GM18517 (cell line): ENCODE results near the gene TMEM168.
"Not testable (repeated sequence)": the region's sequence is repeated elsewhere in the genome, so short reads cannot be mapped to it uniquely, and the experiment has no call there.

Experiments
- ATAC-seq: cut with Tn5 transposase; IDR thresholded peaks from one replicate; pipeline ENCODE4 v1.9.1; 2021; ENCODE audit warnings: mild to moderate bottlenecking, moderate library complexity; ENCODE audit not compliant: unreplicated experiment

Gene TMEM168

GRCh38 chr7:112782498-112782897 is 7.7 kb downstream of the TMEM168 start:
- peak; percentile 90 for ATAC-seq

DNA sequence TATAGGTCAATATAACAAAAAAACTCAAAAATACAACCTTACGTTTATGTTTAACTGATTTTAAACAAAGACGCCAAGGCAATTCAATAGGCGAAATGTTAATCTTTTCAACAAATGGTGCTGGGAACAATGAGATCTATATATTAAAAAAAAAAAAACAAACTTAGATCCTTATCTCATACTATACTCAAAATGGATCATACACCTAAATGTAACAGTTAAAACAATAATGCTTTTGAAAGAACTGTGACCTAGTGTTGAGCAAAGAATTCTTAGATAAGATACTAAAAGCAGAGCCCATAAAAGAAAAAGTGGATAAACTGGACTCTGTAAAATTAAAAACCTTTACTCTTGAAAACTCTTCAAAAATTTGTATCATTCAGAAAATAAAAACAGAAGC is 8.6 kb downstream of the TMEM168 start:
- ATAC-seq = no peak

DNA sequence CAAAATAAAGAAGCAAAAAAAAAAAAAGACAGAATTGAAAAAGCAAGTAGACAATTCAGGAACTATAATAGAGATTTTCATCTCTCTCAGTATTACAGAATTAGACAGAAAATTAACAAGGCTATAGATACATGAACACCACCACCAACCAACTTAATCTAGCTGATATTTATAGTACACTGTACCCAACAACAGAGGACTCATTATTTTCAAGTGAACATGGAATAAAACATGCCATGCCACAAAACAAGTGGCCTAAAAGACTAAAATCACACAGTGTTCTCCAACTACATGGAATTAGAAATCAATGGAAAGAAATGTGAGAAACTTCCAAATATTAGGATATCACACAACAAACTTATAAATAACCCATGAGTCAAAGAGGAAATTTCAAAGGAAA is 9.1 kb downstream of the TMEM168 start:
- ATAC-seq = no peak

- ATAC-seq = no peak
These were observed 10.5 kb downstream of the TMEM168 start for GRCh38 chr7:112779667-112780066.

DNA sequence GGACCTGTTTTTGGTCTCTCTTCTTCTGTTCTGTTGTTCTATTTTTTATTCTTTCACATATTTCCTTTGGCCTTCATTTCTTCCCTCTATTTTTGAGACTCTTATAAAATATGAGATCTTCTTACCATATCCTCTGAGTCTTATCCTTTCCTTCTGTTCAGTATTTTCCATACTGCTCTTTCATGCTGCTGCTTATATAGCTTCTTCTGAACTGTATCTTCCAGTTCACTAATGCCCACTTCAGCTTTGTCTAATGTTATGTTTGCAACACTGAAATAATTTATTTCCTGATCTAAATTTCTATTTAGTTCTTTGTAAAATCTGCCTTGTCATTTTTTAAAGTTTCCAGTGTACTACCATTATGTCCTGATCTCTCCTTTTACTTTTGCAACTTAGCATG is 12.8 kb downstream of the TMEM168 start:
- no peak for ATAC-seq

GRCh38 chr7:112771166-112771565 is 19.0 kb downstream of the TMEM168 start:
- ATAC-seq = no peak

- ATAC-seq = no peak
These were observed 20.1 kb downstream of the TMEM168 start for GRCh38 chr7:112770051-112770450.

GRCh38 chr7:112765105-112765504 is 25.1 kb downstream of the TMEM168 start:
- no peak for ATAC-seq

GRCh38 chr7:112763996-112764395 is 26.2 kb downstream of the TMEM168 start:
- ATAC-seq = no peak

GRCh38 chr7:112763298-112763697 is 26.9 kb downstream of the TMEM168 start:
- no peak for ATAC-seq

DNA sequence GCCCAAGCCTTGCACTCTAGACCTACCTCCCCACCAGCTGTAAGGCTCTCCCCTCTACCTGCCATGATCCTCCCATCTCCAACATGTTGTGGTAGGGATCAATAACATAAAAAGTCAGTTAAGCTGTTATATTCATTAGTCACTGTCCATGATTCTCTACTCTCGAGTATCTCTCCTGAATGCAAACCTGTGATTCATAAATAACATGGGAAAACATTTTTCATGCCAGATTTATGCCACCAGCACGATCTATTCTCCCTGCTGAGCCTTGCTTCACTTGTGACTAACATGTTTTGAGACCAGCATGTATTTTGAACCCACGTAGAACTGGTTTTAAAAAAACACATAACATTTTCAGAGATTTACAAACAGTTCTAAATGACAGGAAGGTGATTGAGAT is 30.3 kb downstream of the TMEM168 start:
- no peak for ATAC-seq

DNA sequence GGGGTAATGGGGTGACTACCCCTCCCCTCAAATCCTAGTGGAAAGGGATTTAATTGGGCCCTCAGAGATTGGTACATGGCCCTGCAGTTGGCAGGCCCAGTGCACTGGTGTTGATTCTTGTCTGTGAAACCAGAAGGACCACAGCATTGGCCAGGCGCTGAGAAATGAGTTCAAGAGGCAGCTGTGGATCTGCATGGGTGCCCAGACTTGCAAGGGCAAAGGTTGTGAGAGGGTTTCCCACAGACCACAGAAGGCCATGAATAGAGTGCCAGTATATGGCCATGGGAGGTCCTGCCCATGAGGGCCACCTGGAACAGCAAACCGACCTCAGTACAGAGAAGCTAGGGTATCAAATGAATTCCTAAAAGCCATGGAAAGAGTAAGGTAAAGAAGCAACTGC is 32.9 kb downstream of the TMEM168 start:
- no peak for ATAC-seq

- no peak for ATAC-seq
These were observed 36.9 kb downstream of the TMEM168 start for GRCh38 chr7:112753298-112753697.

- ATAC-seq = no peak
These were observed 37.6 kb downstream of the TMEM168 start for GRCh38 chr7:112752576-112752975.

DNA sequence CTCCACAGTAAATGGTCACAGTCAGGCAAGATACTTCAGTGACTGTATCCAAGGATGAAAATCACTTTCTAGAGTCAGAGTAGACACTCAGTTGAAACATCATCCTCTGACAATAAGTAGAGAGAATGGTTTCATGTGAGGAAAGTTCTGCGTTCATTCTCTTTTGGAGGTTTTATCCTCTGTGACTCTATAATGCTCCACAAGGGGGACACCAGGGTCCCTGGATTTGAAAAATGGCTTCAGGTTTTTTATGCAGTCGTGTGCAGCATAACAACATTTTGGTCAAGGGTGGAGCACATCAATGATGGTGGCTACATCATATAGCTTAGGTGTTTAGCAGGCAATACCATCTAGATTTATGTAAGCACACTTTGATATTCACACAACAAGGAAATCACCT is 40.4 kb downstream of the TMEM168 start:
- no peak for ATAC-seq

- no peak for ATAC-seq
These were observed 41.8 kb downstream of the TMEM168 start for GRCh38 chr7:112748381-112748780.

DNA sequence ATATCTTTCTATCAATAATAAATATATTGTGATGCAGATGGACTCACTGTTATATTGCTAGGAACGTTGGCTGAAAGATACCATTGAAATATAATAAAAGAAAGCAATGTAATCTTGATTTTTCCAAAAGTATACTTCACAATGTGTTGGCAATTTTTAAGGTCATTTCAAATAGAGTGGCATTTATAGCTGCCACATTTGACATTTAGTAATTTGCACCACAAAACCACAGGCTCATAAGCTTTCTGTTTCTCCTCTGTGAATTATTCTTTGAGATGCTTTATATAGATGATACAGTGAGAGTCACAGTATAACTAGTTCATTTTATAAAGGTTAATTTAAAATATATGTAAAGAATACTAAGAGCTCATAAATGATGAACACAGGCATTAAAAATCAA is 44.6 kb downstream of the TMEM168 start:
- no peak for ATAC-seq

GRCh38 chr7:112744818-112745217 is 45.4 kb downstream of the TMEM168 start:
- no peak for ATAC-seq

DNA sequence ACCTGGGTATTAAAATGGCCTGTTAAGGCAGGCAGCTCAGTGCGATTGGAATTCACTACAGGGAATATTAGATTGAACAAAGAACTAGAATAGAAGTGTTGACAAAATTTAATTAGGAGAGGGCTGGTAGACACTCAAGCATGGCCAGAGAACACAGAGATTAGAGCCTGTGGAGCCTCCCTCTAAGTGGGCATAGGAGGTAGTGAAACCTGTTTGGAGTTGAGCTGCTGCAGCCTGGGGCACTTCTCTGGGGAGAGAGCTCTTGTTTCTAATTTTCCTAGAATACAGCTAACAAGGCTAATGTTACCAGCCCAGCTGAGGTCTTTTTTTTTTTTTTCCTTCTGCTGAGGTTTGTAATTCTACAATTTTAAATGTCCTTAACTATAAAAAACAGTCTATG is 46.4 kb downstream of the TMEM168 start:
- no peak for ATAC-seq

DNA sequence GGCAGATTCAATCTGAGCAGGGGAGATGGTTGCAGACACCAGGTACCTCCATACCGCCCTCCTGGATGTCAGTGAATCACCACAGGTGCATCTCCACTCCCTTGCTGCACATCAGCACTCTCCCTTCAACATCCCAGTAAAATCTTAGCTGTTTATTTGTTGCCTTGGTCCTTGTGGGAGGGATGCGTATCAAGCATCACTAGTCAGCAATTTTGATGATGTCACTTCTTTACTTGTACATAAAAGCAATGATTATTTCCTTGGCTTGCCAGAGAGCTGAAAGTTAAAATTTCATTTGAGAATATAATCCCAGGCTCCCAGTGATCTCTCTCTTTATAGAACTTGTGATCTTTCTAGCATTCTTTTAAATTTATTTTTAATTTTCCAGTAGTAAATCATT is 49.5 kb downstream of the TMEM168 start:
- no peak for ATAC-seq

GRCh38 chr7:112739436-112740180 is 50.6 kb downstream of the TMEM168 start:
- ATAC-seq = no peak

DNA sequence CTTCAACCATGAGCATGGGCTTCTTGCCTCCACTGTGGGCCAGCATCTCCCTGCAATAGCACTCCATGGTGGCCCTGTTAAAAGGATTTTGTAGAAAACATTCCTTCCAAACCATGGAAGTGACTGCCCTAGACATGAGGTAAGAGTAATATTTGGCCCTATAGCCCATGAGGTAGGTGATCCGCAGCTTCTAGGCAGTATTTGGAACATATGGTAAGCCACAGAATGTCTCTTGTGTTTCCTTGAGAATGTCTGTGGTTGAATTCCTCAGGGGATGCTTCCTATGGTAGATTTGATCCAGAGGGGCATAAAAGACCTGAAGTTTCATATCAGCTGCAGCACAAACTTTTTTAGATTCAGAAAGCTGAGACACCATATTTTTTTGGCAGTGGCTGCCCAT is 54.9 kb downstream of the TMEM168 start:
- no peak for ATAC-seq

DNA sequence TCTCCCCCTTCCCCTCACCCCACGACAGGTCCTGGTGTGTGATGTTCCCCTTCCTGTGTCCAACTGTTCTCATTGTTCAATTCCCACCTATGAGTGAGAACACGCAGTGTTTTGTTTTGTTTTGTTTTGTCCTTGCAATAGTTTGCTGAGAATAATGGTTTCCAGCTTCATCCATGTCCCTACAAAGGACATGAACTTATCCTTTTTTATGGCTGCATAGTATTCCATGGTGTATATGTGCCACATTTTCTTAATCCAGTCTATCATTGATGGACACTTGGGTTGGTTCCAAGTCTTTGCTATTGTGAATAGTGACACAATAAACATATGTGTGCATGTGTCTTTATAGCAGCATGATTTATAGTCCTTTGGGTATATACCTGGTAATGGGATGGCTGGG is 58.9 kb downstream of the TMEM168 start:
- ATAC-seq = not testable (repeated sequence)
